ENCODE results near the gene SLC25A33.

SLC25A33 gene

DNA sequence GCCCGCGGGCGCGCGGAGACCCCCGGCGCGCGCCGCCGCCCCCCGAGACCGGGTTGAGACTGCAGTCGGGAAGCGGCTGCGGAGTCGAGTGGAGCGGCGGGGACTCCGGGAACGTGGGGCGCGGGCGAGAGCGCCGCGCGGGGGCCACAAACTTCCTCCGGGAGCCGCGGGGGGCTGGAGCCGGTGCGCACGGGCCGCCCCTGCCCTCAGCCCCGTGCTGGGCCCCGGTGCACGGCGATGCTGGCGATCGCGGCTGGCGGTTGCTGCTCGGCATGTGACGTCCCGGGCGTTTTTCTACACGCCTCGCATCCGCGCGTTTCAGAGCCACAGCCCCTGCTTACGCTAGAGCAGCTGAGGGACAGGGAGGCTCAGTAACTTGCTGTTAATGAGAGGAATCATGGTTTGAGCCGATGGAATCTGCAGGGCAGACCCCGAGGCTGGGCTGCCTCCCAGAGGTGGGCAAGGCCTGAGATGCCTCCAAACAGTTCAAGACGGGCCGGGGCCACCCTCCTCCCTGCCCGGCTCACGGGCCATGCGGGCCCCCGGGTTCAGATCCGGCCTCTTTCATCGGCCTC lies 50.0 kb downstream of the SLC25A33 start:
- DNase-seq, result peak; percentile 50

DNA sequence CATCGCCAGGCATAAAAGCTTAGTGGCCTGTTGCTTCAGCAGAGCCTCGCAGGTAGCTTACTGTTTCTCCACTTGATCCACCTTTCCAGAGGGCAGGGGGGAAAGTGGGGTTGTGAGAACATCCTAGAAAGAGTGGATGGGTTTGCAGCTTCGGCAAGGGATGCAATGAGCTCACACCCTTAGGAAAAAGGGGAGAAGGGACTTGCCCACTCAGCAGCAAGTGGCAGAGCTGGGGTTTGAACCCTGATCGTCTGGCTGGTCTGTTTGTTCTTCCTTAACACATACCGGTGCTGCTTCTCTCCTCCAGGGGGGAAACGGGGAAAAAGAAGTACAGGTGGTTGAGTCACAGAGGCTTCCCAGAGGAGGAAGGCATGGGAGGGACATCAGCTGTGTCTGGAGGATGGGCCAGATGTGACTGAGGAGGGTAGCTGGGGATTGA lies 50.5 kb downstream of the SLC25A33 start:
- no peak for DNase-seq

DNA sequence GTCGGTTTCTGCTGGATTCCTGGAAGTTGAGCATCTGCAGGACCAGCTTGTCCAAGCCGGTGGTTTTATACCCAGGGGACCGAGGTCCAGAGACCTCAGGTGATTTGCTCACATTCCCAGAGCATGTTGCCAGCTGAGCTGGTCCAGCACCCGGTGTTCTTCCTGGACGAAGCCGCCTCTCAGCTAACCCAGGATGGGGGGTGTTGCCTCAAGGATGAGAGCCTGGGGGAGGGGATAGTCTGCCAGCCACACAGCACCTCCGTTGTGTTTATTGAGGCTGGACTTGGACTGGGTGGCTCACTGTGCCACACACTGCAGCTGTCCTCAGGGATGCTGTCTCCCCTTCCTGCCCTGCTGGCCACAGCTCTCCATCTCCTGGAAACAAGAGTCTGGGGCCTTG lies 50.9 kb downstream of the SLC25A33 start:
- no peak for DNase-seq

DNA sequence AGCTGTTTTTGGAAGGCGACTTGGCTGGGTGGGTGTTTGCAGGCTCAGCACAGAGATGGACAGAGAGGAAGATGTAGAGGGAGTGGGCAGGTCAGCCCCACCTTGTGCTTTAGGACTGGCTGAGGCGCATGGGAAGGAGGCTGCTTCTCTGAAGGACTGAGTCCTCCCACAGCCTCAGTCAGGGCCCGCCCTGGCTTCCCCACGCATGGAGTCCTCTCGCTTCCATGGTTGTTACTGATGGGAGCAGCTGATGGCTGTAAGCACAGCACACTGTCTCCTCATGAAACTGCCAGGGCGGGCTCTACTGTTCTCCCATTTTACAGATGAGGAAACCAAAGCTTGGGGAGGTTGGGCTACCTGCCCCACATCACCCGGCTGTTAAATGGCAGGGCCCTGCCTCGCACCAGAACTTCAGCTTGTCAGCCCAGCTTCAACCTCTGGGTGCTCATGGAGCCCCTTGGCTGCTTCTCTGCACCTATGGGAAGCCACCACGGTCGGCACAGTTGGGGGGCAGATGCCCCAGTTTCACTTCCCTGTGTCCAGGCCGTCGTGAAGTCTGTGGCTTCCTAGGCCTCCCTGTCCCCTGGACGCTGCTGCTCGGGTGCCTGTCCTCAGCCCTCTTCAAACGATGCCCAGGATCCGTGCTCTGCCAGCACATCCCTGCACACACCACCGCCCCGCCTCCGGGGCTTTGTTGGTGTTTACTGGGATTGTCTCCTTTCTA lies 51.8 kb downstream of the SLC25A33 start:
- no peak for DNase-seq

DNA sequence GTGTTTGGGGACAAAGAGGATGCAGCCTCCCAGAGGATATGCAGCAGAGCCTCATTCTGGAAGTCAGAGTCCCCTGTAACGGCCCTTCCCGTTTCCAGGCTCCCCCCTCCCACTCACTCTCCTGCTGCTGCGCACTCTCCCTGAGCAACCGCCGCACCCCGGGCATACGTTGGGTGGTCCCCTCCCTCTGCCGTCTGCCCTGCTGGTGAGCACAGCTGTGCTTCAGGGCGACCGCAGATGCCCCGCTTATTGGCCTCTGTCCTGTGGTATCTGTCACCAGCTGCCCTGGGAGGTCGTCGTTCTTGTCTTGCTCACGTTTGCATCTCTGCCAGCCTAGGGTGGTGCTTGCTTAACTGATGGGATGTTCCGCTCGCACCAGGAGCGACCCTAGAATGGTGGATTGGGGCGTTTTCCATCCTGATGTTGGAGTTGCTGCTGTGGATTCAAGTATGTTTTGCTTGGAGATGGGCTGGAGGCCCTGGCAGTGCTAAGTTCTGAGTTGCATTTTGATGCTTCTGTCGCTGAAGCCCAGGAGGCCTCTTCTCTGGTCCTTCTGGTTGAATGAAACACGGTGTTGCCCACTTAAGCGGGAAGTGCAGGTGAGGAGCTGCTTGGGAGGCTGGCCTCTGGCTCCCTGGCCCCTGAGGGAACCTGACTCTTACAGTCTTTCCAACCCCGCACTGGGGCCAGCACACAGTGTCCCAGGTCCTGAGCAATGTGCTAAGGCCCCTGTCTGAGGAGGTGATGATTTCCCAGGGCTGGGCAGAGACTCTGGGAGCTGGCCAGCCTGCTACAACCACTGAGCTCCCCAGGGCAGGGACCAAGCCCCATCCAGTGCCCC lies 52.6 kb downstream of the SLC25A33 start:
- DNase-seq, result no peak

DNA sequence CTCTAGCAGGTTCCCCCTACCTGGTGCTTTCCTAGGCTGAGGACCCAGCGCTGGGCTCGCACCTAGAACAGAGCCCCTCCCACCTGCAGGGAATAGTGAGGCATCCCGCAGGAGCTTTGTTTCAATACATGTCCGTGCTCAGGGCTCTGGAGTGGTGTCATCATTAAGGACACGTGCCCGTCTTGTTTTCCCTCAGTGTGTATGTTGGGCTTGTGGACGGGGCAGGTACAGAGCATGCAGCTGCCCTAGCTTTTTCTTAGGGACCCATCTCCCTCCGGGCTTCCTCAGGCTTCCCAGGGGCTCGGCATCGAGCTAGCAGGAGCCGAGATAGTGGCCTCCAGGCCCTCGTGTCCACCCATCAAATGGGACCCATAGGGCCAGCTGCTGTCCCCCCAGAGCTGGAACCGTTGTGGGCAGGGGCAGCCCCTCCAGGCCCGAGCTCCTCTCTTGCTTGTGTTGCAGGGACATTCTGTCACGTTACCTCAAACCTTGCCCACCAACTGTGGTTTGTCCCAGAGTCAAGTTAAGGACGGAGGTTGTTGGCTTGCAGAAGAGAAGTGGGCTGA lies 53.3 kb downstream of the SLC25A33 start:
- no peak for DNase-seq

DNA sequence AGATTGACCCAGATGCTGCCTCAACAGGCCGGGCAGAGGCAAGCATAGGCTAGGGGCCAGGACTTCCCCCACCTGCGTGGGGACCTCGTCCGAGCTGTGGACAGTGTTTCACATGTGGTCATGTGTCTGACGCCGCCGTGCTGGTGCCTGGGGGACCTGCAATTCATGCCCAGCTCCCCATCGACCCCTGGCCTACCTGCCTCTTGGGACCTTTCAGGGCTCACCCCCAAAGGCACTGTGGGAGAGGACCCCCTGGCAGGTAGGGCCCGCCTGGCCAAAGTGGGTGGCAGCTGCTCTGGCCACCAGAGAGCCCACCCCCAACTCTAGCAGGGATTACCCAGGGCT lies 53.9 kb downstream of the SLC25A33 start:
- no peak for DNase-seq

DNA sequence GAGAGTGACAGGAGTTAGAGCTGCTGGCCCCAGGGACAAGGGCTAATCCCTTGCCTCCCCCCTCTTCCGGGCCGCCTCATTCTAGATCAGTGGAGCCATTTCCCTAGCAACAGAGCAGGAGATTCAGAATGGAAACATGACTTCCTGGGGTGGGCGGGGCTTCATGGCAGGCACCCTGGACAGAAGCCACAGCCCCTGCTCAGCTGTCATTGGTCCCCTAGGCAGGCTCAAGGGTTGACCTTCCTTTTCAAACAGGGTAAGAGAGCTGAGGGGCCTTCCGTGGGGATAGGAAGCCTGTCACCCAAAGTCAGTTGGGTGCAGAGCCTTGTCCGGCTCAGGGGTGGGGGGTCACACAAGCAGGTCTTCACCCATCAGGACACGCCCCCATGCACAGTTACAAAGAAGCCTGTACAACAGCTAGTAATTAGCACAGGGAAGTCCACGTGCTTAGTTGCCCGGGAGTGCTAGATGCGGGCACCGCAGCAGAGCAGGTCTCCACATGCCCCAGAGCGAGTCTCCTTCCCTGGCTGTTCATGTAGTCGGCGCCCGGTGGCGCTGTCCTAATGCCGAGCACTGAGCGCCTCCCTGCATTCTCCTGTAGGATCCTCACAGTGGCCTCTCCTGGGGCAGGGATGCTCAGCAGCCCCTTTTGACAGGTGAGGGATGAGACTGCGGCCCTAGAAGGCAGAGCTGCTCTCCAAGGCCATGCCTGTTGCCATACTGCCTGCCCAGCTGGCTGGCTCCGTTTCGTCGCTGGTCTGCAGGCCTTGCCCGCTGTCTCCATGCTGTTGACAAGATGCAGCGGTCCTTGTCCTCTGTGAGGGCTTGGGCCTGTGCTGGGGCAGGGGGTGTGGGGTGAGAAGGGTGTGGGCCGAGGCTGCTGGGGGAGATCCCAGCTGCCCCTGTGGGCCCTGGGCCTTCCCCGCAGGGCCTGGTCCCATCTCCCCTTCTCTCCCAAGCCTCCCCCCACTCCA lies 54.5 kb downstream of the SLC25A33 start:
- DNase-seq, result peak; percentile 67

DNA sequence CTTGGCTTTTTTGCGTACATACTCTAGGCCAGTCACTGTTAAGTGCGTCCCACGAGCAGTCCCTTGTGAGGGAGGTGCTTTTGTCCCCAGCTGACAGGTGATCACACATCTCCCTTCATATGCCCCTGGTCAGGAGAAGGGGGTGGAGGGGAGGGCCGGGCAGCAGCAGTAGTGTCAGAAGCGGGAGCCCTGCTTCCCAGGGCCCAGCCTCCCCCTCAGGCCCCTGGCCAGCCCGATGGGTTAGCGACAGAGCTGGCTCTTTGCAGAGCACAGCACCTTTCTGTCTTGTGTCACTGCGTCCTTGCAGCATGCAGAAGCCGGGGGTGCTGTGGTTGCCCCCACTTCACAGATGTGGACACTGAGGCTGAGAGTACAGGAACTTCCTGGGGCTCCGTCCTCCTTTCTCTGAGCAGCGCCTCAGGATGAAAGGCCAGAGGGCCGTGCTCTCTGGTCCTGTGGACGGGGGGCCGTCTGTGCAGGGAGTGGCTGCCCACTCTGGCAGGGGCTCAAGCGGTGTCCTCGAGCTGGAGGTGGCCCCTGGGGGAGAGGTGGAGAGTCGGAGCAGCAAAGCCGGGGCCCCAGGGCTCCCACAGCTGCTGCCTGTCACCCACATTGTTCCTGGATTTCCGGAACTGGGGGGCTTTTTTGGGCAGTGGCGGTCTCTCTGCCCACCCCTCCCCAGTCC lies 55.3 kb downstream of the SLC25A33 start:
- no peak for DNase-seq

DNA sequence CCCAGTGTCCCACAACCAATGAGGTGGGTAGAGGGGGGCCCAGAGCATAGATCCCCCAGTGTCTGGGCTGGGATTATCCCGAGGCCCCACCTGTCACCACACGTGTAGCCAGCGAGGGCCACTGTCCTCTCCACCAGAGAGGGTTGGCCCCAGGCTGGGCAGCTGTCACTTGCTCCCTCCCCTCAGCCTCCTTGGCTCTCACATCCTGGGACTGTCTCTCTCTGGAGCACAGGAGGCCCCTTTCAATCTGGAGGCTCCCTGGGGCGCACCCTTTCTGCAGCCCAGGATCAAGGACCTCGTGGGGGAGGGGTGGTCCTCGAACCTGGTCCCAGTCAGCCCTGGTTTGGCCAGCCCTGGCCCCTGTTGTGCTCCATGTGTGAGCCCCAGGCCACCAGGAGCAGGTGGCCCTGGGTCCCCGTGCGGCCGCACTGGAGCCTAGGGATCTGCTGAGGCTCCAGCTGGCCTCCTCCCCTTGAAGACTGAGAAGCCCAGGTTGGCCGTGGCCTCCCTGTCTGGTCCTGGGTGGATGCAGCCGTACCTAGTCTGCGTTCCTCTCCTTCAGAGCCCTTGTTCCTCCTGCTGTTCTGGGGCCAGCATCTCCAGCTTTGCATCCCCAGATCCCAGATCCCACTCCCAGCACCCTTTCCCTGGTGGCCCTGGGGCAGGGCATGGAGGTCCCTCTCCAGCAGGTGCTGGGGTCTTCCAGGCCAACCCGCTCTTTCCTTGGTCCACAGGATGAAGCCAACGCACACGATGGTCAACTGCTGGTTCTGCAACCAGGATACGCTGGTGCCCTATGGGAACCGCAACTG lies 56.1 kb downstream of the SLC25A33 start:
- DNase-seq, result no peak

DNA sequence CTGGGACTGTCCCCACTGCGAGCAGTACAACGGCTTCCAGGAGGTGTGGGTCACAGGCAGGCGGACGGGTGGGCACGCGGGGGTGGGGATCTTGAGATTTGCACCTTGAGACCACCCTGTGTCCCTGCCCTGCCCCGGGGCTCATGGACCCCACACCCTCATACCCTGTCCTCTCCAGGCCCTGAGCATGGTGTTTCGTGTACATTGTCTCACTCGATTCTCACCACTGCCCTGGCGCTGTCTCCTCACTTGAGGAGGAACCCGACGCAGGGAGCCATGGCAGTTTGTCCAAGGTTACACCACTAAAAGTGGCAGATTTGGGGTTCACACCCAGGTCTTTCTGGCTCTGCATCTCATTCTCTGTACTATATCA lies 56.7 kb downstream of the SLC25A33 start:
- no peak for DNase-seq

DNA sequence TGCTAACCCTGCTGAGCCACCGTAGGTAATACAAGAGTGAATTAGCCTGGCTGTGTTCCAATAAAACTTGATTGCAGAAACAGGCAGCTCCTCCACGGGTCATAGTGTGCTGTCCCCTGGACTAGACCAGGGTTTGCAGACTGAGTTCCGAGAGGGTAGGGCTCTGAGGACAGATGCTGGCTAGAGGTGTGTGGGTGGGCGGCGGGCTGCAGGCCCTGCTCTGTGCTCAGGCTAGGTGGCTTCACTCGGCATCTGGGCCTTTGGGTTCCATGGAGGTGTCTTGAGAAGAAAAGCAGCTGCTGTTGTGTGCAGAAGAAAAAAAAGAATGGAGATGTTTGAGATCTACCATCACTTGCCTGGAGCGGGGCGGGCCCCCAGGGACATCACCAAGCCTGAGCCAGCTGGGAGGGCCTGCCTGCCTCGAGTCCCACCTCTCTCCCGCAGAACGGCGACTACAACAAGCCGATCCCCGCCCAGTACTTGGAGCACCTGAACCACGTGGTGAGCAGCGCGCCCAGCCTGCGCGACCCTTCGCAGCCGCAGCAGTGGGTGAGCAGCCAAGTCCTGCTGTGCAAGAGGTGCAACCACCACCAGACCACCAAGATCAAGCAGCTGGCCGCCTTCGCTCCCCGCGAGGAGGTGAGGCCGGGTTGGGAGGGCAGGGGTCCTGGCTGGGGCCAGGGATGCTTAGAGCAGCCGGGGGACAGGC lies 57.3 kb downstream of the SLC25A33 start:
- DNase-seq, result no peak

DNA sequence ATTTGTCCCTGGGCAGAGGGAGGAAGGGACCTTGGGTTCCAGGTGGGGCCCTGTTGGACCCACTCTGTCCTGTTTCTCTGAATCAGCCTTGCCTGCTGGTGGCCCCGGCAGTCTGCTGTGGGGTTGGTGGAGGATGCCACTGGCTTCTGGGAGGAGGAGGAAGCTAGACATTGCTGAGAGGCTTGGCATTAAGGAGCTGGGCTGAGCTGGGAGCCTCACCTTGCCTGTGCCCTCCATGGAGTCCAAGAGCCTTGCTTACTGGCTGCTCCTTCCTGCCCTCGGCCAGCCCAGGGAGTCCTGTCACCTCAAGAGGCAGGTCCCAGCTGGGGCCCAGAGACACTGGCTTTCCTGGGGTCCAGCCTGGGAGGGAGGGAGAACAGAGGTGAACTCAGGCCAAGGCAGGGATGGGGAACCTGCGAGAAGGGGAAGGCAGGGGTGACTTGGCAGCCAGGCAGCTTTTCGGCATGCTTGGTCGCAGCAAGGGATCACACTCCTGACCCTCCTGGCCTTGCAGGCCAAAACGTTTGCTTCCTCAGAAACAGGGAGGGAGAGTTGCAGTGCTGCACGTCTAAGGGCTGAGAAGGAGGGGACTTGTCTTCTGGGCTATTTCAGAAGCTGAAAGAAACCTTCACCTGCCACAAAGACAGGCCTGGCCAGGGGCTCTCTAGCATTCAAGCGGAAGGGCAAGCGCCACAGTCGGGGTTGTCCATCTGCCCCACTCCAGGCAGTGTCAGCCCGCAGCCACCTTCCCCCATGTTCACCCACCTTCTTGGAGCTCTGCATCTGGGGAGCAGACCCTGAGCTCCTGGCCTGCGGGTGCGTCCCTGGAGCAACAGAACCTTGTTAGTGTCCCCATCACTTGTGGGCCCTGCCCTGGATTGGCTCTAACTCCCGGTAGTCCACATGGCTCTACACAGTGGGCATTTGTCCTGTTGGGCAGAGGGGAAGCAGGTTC lies 58.4 kb downstream of the SLC25A33 start:
- no peak for DNase-seq

DNA sequence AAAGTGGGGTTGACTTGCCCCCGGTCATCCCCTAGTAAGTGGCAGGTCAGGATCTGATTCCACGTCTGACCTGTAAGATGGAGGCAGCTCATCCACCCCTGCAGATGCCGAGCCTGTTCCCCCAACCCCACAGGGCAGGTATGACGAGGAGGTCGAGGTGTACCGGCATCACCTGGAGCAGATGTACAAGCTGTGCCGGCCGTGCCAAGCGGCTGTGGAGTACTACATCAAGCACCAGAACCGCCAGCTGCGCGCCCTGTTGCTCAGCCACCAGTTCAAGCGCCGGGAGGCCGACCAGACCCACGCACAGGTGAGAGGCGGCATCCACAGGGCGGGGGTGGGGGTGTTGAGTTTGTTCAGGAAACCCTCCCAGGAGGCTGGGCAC lies 59.0 kb downstream of the SLC25A33 start:
- no peak for DNase-seq

DNA sequence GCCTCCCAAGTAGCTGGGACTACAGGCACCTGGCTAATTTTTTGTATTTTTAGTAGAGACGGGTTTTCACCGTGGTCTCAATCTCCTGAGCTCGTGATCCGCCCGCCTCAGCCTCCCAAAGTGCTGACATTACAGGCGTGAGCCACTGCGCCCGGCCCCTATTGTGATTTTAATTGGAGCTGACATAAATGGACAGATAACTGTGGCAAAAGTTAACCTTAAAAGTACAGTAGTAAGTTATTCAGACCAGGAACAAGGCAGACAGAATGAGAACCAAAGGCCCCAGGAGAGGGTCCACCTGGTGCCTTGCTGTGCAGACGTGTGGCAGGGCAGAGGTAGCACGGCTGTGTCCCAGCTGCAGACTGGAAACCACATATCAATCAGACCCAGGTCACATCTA lies 60.5 kb downstream of the SLC25A33 start:
- DNase-seq, result no peak

DNA sequence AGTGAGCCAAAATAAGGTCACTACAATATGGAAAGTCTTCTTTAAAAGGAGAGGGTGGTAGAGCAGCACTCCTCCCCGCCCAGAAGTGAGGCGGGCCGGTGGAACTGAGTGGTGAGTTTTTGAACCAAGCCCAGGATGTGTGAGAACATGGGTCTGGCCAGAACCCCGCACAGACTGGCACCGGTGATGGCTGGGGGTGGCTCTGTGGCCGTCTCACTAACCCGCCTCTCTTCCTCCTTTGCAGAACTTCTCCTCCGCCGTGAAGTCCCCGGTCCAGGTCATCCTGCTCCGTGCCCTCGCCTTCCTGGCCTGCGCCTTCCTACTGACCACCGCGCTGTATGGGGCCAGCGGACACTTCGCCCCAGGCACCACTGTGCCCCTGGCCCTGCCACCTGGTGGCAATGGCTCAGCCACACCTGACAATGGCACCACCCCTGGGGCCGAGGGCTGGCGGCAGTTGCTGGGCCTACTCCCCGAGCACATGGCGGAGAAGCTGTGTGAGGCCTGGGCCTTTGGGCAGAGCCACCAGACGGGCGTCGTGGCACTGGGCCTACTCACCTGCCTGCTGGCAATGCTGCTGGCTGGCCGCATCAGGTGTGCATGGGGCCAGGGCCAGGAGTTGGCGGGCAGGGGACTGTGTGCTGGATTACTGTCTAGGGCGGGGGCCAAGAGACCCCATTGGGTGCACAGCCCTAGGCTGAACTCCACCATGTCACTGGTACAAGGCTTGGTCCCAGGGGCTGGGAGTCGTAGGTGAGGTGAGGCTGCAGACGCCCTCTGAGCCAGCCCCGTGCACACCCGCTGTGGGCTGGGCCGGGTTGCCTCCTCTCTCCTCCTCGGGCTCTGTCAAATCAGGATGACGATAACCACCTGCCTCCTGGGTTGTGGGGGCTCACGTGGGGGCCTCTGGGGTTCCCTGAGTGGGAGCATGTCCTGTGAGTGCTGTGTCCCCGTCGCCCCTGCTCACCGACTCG lies 61.9 kb downstream of the SLC25A33 start:
- DNase-seq, result no peak

DNA sequence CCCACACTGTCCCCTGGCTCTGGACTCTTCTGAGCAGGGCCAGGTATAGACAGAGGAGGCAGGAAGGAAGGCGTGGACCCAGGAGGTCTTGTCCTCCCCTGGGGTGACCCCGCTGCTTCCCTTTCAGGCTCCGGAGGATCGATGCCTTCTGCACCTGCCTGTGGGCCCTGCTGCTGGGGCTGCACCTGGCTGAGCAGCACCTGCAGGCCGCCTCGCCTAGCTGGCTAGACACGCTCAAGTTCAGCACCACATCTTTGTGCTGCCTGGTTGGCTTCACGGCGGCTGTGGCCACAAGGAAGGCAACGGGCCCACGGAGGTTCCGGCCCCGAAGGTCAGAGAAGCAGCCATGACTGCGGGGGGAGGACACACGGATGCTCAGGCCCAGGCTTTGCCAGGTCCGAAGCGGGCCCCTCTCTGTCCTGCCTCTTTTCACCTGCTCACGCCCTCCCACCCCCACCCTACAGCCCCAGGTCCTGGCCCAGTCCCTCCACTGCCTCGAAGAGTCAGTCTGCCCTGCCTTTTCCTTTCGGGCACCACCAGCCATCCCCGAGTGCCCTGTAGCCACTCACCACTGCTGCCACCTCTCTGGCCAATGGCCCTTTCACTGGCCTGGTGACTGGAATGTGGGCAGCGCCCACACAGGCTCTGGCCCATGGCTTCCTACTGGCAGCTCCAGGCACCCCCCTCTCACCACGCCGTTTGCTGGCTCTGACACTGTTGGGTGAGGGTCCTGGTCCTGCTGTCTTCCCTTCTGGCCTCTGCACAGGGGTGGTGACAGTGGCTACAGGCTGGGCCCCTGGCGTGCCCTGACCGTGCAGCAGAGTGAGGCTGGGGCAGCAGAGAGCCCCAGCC lies 62.9 kb downstream of the SLC25A33 start:
- DNase-seq, result no peak
